ENCODE data around the gene GPBAR1. TPM values are rescaled to one million over a fixed set of nuclear protein-coding genes. Genes with fewer than 3 reads are reported as not detected.

The GPBAR1 gene
- total and polyA plus RNA-seq, 9 of the 15 experiments (the other 6 are each of a cell fraction or from before 2014, with no cell fraction given): not detected

DNA sequence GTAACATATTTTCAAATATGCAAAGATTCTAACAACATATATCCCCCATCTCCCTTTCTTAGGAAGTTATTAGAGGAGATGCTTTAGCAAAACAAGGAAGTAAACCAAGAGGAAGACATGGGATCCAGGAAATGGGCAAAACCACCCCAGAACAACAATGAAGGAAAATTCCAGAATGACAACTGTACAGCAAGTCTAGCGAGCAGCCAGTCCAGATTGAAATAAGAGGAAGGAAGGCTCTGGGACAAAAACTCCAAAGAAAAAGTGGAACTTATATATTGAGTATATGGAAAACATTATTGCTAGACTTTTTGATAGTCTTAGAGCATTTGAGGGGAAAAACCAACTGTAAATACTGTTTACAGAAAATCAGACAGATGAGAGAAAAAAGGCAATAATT, 46.7 kb upstream of the GPBAR1 start:
- no TSS peak for BruUV-seq (replicated peaks)
- no peak overlapping the region for H3K27ac ChIP-seq (ENCODE audit: extremely low read depth, low read depth, low read length)
- peaks cover 4% of the 10 kb centered on the region; the same call in 1 of the 2 replicates for H4K20me1 ChIP-seq (replicated peaks; ENCODE audit: control insufficient read depth, insufficient read depth, low read length)
- ATAC-seq (no peak), DNase-seq (ENCODE audit: extremely low read depth in 1 of 4, low spot score in 3 of 4) (no peak), FAIRE-seq (no peak)
- H3K9me1 ChIP-seq (ENCODE audit: control insufficient read depth, insufficient read depth, low read length): no peaks in the 10 kb centered on the region
- H3K4me2 ChIP-seq (ENCODE audit: insufficient read depth, low read length): no peak overlapping the region
- peaks cover 9 to 15% of the 10 kb centered on the region in 2 experiments; a peak in 4 of 5 replicates for H3K4me1 ChIP-seq (replicated peaks in 1 of 2; ENCODE audit: control insufficient read depth in 2 of 2, insufficient read depth in 2 of 2, low read length in 2 of 2)
- H3K36me3 ChIP-seq (ENCODE audit: control insufficient read depth, insufficient read depth, low read length): no peaks in the 10 kb centered on the region
- 82% methylated on average over 1 of the region's 1 CpG for WGBS (ENCODE audit: insufficient coverage, low coverage, missing lambda C conversion rate)
- no peaks in the 10 kb centered on the region for H3K27me3 ChIP-seq (ENCODE audit: control insufficient read depth in 2 of 2, insufficient read depth in 2 of 2, low read length in 2 of 2)
- H2AFZ ChIP-seq (ENCODE audit: low read depth, low read length): no peak overlapping the region
- peaks cover 23% of the 10 kb centered on the region for H3K79me2 ChIP-seq (ENCODE audit: control insufficient read depth, insufficient read depth, low read length)
- H3K9ac ChIP-seq (ENCODE audit: insufficient read depth in 1 of 2, low read depth in 2 of 2, low read length in 2 of 2): no peak overlapping the region
- intact Hi-C loops (cut with micrococcal nuclease) (no loop called here), in situ Hi-C loops (cut with MboI) (no loop called here)
- ChIA-PET POLR2A (no interaction called here), CTCF (ENCODE audit: low intra/inter-chr PET ratio) (no interaction called here)
- H3K4me3 ChIP-seq: no peak overlapping the region
- no peaks in the 10 kb centered on the region for H3K9me3 ChIP-seq (replicated peaks; ENCODE audit: control insufficient read depth, insufficient read depth, low read depth, low read length)
- TF ChIP-seq, protein P1, sequence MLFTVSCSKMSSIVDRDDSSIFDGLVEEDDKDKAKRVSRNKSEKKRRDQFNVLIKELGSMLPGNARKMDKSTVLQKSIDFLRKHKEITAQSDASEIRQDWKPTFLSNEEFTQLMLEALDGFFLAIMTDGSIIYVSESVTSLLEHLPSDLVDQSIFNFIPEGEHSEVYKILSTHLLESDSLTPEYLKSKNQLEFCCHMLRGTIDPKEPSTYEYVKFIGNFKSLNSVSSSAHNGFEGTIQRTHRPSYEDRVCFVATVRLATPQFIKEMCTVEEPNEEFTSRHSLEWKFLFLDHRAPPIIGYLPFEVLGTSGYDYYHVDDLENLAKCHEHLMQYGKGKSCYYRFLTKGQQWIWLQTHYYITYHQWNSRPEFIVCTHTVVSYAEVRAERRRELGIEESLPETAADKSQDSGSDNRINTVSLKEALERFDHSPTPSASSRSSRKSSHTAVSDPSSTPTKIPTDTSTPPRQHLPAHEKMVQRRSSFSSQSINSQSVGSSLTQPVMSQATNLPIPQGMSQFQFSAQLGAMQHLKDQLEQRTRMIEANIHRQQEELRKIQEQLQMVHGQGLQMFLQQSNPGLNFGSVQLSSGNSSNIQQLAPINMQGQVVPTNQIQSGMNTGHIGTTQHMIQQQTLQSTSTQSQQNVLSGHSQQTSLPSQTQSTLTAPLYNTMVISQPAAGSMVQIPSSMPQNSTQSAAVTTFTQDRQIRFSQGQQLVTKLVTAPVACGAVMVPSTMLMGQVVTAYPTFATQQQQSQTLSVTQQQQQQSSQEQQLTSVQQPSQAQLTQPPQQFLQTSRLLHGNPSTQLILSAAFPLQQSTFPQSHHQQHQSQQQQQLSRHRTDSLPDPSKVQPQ (CRISPR knock-in tag; IDR thresholded peaks at IDR 0.05; ENCODE audit: borderline replicate concordance): no peak
- TF ChIP-seq, protein P2, sequence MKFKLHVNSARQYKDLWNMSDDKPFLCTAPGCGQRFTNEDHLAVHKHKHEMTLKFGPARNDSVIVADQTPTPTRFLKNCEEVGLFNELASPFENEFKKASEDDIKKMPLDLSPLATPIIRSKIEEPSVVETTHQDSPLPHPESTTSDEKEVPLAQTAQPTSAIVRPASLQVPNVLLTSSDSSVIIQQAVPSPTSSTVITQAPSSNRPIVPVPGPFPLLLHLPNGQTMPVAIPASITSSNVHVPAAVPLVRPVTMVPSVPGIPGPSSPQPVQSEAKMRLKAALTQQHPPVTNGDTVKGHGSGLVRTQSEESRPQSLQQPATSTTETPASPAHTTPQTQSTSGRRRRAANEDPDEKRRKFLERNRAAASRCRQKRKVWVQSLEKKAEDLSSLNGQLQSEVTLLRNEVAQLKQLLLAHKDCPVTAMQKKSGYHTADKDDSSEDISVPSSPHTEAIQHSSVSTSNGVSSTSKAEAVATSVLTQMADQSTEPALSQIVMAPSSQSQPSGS (CRISPR knock-in tag; IDR thresholded peaks at IDR 0.05): no peak
- TF ChIP-seq ZBTB8A (IDR thresholded peaks at IDR 0.05; ENCODE audit: partially characterized antibody) (no peak), TGIF2 (CRISPR knock-in tag; IDR thresholded peaks at IDR 0.05) (no peak), SMAD3 (CRISPR knock-in tag; conservative IDR thresholded peaks at IDR 0.05) (no peak), RFX7 (CRISPR knock-in tag; IDR thresholded peaks at IDR 0.05) (no peak), KAT7 (CRISPR knock-in tag; IDR thresholded peaks at IDR 0.05; ENCODE audit: borderline replicate concordance) (no peak), ZNF586 (CRISPR knock-in tag; conservative IDR thresholded peaks at IDR 0.05) (no peak), TCFL5 (CRISPR knock-in tag; conservative IDR thresholded peaks at IDR 0.05) (no peak), PRMT5 (CRISPR knock-in tag; IDR thresholded peaks at IDR 0.05) (no peak), ZNF79 (CRISPR knock-in tag; IDR thresholded peaks at IDR 0.05; ENCODE audit: low read depth) (no peak), KLF1 (tag; IDR thresholded peaks at IDR 0.05) (no peak)
- TF ChIP-seq, protein P3, sequence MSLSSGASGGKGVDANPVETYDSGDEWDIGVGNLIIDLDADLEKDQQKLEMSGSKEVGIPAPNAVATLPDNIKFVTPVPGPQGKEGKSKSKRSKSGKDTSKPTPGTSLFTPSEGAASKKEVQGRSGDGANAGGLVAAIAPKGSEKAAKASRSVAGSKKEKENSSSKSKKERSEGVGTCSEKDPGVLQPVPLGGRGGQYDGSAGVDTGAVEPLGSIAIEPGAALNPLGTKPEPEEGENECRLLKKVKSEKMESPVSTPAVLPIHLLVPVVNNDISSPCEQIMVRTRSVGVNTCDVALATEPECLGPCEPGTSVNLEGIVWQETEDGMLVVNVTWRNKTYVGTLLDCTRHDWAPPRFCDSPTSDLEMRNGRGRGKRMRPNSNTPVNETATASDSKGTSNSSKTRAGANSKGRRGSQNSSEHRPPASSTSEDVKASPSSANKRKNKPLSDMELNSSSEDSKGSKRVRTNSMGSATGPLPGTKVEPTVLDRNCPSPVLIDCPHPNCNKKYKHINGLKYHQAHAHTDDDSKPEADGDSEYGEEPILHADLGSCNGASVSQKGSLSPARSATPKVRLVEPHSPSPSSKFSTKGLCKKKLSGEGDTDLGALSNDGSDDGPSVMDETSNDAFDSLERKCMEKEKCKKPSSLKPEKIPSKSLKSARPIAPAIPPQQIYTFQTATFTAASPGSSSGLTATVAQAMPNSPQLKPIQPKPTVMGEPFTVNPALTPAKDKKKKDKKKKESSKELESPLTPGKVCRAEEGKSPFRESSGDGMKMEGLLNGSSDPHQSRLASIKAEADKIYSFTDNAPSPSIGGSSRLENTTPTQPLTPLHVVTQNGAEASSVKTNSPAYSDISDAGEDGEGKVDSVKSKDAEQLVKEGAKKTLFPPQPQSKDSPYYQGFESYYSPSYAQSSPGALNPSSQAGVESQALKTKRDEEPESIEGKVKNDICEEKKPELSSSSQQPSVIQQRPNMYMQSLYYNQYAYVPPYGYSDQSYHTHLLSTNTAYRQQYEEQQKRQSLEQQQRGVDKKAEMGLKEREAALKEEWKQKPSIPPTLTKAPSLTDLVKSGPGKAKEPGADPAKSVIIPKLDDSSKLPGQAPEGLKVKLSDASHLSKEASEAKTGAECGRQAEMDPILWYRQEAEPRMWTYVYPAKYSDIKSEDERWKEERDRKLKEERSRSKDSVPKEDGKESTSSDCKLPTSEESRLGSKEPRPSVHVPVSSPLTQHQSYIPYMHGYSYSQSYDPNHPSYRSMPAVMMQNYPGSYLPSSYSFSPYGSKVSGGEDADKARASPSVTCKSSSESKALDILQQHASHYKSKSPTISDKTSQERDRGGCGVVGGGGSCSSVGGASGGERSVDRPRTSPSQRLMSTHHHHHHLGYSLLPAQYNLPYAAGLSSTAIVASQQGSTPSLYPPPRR (CRISPR knock-in tag; IDR thresholded peaks at IDR 0.05; ENCODE audit: borderline replicate concordance): no peak

All from K562 (cell line).